Left cardiac atrium (tissue), 4 donors: ENCODE data around the gene ENO1. TPM values are rescaled to one million over a fixed set of nuclear protein-coding genes. Genes with fewer than 3 reads are reported as not detected.
A peak's percentile ranks its signal among the peaks of the same experiment; 100 is the strongest.
"Not testable (repeated sequence)": the region's sequence is repeated elsewhere in the genome, so short reads cannot be mapped to it uniquely, and the experiment has no call there.

Source experiments
- ATAC-seq, 2 donors: fragments of 200-7000 bp; cut with Tn5 transposase; one replicate each; pipeline ENCODE4 v1.9.1; 2020; ENCODE audit warnings: mild to moderate bottlenecking in 2 of 2, moderate library complexity in 2 of 2
- DNase-seq: peaks from one replicate; pipeline ENCODE4 v3.0.0-alpha.2; 2020
- intact Hi-C, 2 donors: fragments of 100-400 bp; cut with DNase I; formaldehyde crosslinking; loops; one replicate each; pipeline versions ENCODE4 v1.14.1 to v1.15.1; 2022 to 2023
- total RNA-seq, 2 donors: library from RNA; stranded (reverse); fragmentation: NEBNext Ultra II Directional; extraction: Animal tissue kit (Norgen Biotek cat#: 25700); gene quantifications; one replicate each; pipeline ENCODE4 v1.2.1, GENCODE V29; 2021
- donor health status: DM: no; HTN: yes; CAD: no.
- donor health status: DM: no; HTN: yes; CAD: no; lungs with severe emphysema.
- donor health status: DM: yes; HTN: yes; CAD: no.
- donor health status: Dilated cardiomyopathy.

The ENO1 gene
- total RNA-seq, 2 donors from 2014 or later, result 242 to 476 TPM

- intact Hi-C loops, ATAC-seq, DNase-seq: not testable (repeated sequence)
These were observed 22.2 kb upstream of the ENO1 start for GRCh38 chr1:8900684-8901083.

- DNase-seq (no peak), ATAC-seq (no peak)
- intact Hi-C loops, result no loop called here
These were observed 20.6 kb upstream of the ENO1 start for GRCh38 chr1:8899046-8899445.

- ATAC-seq, intact Hi-C loops: not testable (repeated sequence)
These were observed 19.9 kb upstream of the ENO1 start for GRCh38 chr1:8898418-8898817.

GRCh38 chr1:8897505-8897904 lies 19.0 kb upstream of the ENO1 start:
- DNase-seq, ATAC-seq, intact Hi-C loops: not testable (repeated sequence)

More at GRCh38 chr1:8898418-8898817, 19.9 kb upstream of the ENO1 start:
- not testable (repeated sequence) for DNase-seq

- ATAC-seq, intact Hi-C loops, DNase-seq: not testable (repeated sequence)
These were observed 18.3 kb upstream of the ENO1 start for GRCh38 chr1:8896775-8897174.

- intact Hi-C loops, result no loop called here
- DNase-seq (no peak), ATAC-seq (no peak)
These were observed 13.5 kb upstream of the ENO1 start for GRCh38 chr1:8892026-8892425.

- DNase-seq (no peak), ATAC-seq (no peak)
- intact Hi-C loops, result no loop called here
These were observed 12.9 kb upstream of the ENO1 start for GRCh38 chr1:8891401-8891800.

GRCh38 chr1:8889925-8890785 lies 11.7 kb upstream of the ENO1 start:
- ATAC-seq (peak; percentile 96 to 98), DNase-seq (peak; percentile 91)
- intact Hi-C loops, result no loop called here

- ATAC-seq (peak; percentile 16 to 25), DNase-seq (no peak)
- intact Hi-C loops, result no loop called here
These were observed 10.8 kb upstream of the ENO1 start for GRCh38 chr1:8889103-8889846.

- no peak for ATAC-seq
- intact Hi-C loops, result no loop called here
- no peak for DNase-seq
These were observed 8.1 kb upstream of the ENO1 start for GRCh38 chr1:8886589-8886988.

- intact Hi-C loops, ATAC-seq, DNase-seq: not testable (repeated sequence)
These were observed 7.6 kb upstream of the ENO1 start for GRCh38 chr1:8886031-8886524.

GRCh38 chr1:8884105-8884504 lies 5.6 kb upstream of the ENO1 start:
- DNase-seq, ATAC-seq, intact Hi-C loops: not testable (repeated sequence)

- intact Hi-C loops, result no loop called here
- DNase-seq (no peak), ATAC-seq (no peak)
These were observed 5.0 kb upstream of the ENO1 start for GRCh38 chr1:8883491-8883890.

- ATAC-seq, result peak; percentile 17 to 40
- peak; percentile 48 for DNase-seq
- intact Hi-C loops, result no loop called here
These were observed 1.6 kb upstream of the ENO1 start for GRCh38 chr1:8879922-8880676.

- ATAC-seq (no peak), DNase-seq (no peak)
- intact Hi-C loops, result no loop called here
These were observed 1.0 kb upstream of the ENO1 start for GRCh38 chr1:8879464-8879921.

GRCh38 chr1:8878698-8879463 lies 395 bp upstream of the ENO1 start:
- DNase-seq (peak; percentile 97), ATAC-seq (peak; percentile 93 to 96)
- intact Hi-C loops, result no loop called here

GRCh38 chr1:8876087-8876486 lies 2.4 kb downstream of the ENO1 start:
- no peak for DNase-seq
- no peak for ATAC-seq
- intact Hi-C loops, result no loop called here

- intact Hi-C loops, result no loop called here
- DNase-seq (no peak), ATAC-seq (no peak)
These were observed 3.1 kb downstream of the ENO1 start for GRCh38 chr1:8875216-8875861.
